ENCODE data around the gene DMBT1.

Gene DMBT1

GRCh38 chr10:122521011-122521410 lies 39.5 kb upstream of the DMBT1 start:
- H3K4me2 ChIP-seq (ENCODE audit: low read length), result no peak overlapping the region
- H3K36me3 ChIP-seq (replicated peaks; ENCODE audit: low read depth, low read length), result no peaks in the 10 kb centered on the region
- no peaks in the 10 kb centered on the region for H3K79me2 ChIP-seq (ENCODE audit: low read length)
- TF ChIP-seq EZH2phosphoT487 (IDR thresholded peaks at IDR 0.05; ENCODE audit: low read depth) (no peak), CTCF (IDR thresholded peaks at IDR 0.05; ENCODE audit: low read depth, low read length) (no peak)
- H4K20me1 ChIP-seq (ENCODE audit: insufficient read depth, low read length), result no peaks in the 10 kb centered on the region
- no peaks in the 10 kb centered on the region for H3K4me1 ChIP-seq (ENCODE audit: low read length)
- no peaks in the 10 kb centered on the region for H3K9me3 ChIP-seq (ENCODE audit: insufficient read depth, low read length)
- H2AFZ ChIP-seq (ENCODE audit: low read depth, low read length), result no peak overlapping the region
- H3K4me3 ChIP-seq (ENCODE audit: low read length), result no peak overlapping the region
- no peaks in the 10 kb centered on the region for H3K27me3 ChIP-seq (ENCODE audit: low read depth, low read length)
- H3K9ac ChIP-seq (ENCODE audit: low read length), result no peak overlapping the region
- H3K27ac ChIP-seq (ENCODE audit: low read length), result no peak overlapping the region

GRCh38 chr10:122524811-122525210 lies 35.7 kb upstream of the DMBT1 start:
- Histone ChIP-seq H3K27ac (ENCODE audit: low read length) (no peak overlapping the region), H3K4me3 (ENCODE audit: low read length) (no peak overlapping the region), H4K20me1 (ENCODE audit: insufficient read depth, low read length) (no peaks in the 10 kb centered on the region), H3K79me2 (ENCODE audit: low read length) (no peaks in the 10 kb centered on the region), H3K9me3 (ENCODE audit: insufficient read depth, low read length) (no peaks in the 10 kb centered on the region), H2AFZ (ENCODE audit: low read depth, low read length) (no peak overlapping the region), H3K36me3 (replicated peaks; ENCODE audit: low read depth, low read length) (no peaks in the 10 kb centered on the region), H3K4me2 (ENCODE audit: low read length) (no peak overlapping the region), H3K27me3 (ENCODE audit: low read depth, low read length) (no peaks in the 10 kb centered on the region), H3K9ac (ENCODE audit: low read length) (no peak overlapping the region), H3K4me1 (ENCODE audit: low read length) (no peaks in the 10 kb centered on the region)
- TF ChIP-seq CTCF (IDR thresholded peaks at IDR 0.05; ENCODE audit: low read depth, low read length), result no peak
- TF ChIP-seq EZH2phosphoT487 (IDR thresholded peaks at IDR 0.05; ENCODE audit: low read depth), result no peak

DNA sequence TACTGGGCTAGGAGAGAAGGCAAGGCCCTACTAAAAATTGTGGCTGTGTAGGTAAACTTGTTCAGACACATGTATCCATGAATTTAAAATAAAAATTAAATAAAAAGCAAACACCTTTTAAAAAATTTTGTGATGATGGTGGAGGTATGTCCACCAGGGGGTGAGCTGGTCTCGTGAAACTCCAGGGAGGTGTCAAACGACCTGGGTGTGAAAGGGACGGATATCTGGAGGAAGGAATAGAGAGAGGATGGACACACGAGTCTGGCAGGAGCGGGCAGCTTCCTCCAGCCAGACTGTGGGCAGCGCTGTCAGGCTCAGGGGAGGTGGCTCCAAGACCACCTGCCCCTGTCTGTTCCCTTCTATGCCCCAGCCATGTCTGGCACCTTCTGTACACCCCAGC lies 34.8 kb upstream of the DMBT1 start:
- Histone ChIP-seq H4K20me1 (ENCODE audit: insufficient read depth, low read length) (no peaks in the 10 kb centered on the region), H3K4me1 (ENCODE audit: low read length) (no peaks in the 10 kb centered on the region), H3K9me3 (ENCODE audit: insufficient read depth, low read length) (no peaks in the 10 kb centered on the region), H3K36me3 (replicated peaks; ENCODE audit: low read depth, low read length) (no peaks in the 10 kb centered on the region), H3K79me2 (ENCODE audit: low read length) (no peaks in the 10 kb centered on the region), H3K27me3 (ENCODE audit: low read depth, low read length) (0 out of 2 replicates have a peak, but pooled peaks cover under 1% of the 10 kb centered on the region), H3K4me2 (ENCODE audit: low read length) (no peak overlapping the region), H3K27ac (ENCODE audit: low read length) (no peak overlapping the region), H3K9ac (ENCODE audit: low read length) (no peak overlapping the region), H2AFZ (ENCODE audit: low read depth, low read length) (no peak overlapping the region), H3K4me3 (ENCODE audit: low read length) (no peak overlapping the region)
- no peak for TF ChIP-seq CTCF (IDR thresholded peaks at IDR 0.05; ENCODE audit: low read depth, low read length)
- TF ChIP-seq EZH2phosphoT487 (IDR thresholded peaks at IDR 0.05; ENCODE audit: low read depth), result no peak

DNA sequence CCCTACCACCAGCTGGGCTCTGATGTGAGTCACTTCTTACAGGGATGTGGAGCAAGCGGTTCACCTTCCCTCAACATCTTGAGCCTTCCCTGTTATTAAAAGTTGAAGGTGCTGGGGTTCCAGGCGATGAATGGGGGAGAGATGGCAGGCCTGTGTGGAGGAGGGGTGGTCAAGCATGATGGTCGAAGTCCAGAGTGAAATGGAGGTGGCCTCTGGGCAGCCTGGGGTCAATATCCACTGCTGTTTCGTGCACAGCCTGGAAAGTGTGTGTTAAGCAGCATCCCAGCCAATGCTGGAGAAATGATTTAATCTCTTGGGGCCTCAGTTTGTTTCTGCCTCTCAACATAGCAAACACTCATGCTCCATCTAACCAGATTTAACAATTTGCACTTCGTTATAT lies 33.7 kb upstream of the DMBT1 start:
- Histone ChIP-seq H3K36me3 (replicated peaks; ENCODE audit: low read depth, low read length) (no peaks in the 10 kb centered on the region), H3K27me3 (ENCODE audit: low read depth, low read length) (0 out of 2 replicates have a peak, but pooled peaks cover 2% of the 10 kb centered on the region), H2AFZ (ENCODE audit: low read depth, low read length) (no peak overlapping the region), H4K20me1 (ENCODE audit: insufficient read depth, low read length) (no peaks in the 10 kb centered on the region), H3K27ac (ENCODE audit: low read length) (no peak overlapping the region), H3K4me1 (ENCODE audit: low read length) (no peaks in the 10 kb centered on the region), H3K4me2 (ENCODE audit: low read length) (no peak overlapping the region), H3K9ac (ENCODE audit: low read length) (no peak overlapping the region), H3K79me2 (ENCODE audit: low read length) (no peaks in the 10 kb centered on the region), H3K4me3 (ENCODE audit: low read length) (no peak overlapping the region), H3K9me3 (ENCODE audit: insufficient read depth, low read length) (no peaks in the 10 kb centered on the region)
- TF ChIP-seq EZH2phosphoT487 (IDR thresholded peaks at IDR 0.05; ENCODE audit: low read depth) (no peak), CTCF (IDR thresholded peaks at IDR 0.05; ENCODE audit: low read depth, low read length) (no peak)

All from OCI-LY3 (cell line).